ENCODE data around the gene CPO.
A peak's percentile ranks its signal among the peaks of the same experiment; 100 is the strongest.
"Not testable (repeated sequence)": the region's sequence is repeated elsewhere in the genome, so short reads cannot be mapped to it uniquely, and the experiment has no call there.

The CPO gene

GRCh38 chr2:206921529-206921928 lies 17.8 kb upstream of the CPO start:
- no peak for TF ChIP-seq CTCF (conservative IDR thresholded peaks at IDR 0.05)
- H3K27ac ChIP-seq = no peak overlapping the region

- no peak for TF ChIP-seq CTCF (conservative IDR thresholded peaks at IDR 0.05)
These were observed 3.1 kb upstream of the CPO start for GRCh38 chr2:206935991-206936842.

GRCh38 chr2:206936843-206937230 lies 2.5 kb upstream of the CPO start:
- H3K27ac ChIP-seq = no peak overlapping the region
- TF ChIP-seq CTCF (conservative IDR thresholded peaks at IDR 0.05) = no peak

More at GRCh38 chr2:206935991-206936842, 3.1 kb upstream of the CPO start:
- no peak overlapping the region for H3K27ac ChIP-seq

- no peak overlapping the region for H3K27ac ChIP-seq
- no peak for TF ChIP-seq CTCF (conservative IDR thresholded peaks at IDR 0.05)
These were observed 1.8 kb upstream of the CPO start for GRCh38 chr2:206937555-206937954.

GRCh38 chr2:206940546-206940945 lies 1.2 kb downstream of the CPO start:
- H3K27ac ChIP-seq = no peak overlapping the region
- no peak for TF ChIP-seq CTCF (conservative IDR thresholded peaks at IDR 0.05)

GRCh38 chr2:206942592-206943478 lies 3.5 kb downstream of the CPO start:
- no peak for TF ChIP-seq CTCF (conservative IDR thresholded peaks at IDR 0.05)
- H3K27ac ChIP-seq = peak overlapping the region; percentile 20; the same call in 1 of the 2 replicates

GRCh38 chr2:206953404-206953803 lies 14.1 kb downstream of the CPO start:
- H3K27ac ChIP-seq = not testable (repeated sequence)
